Cardiac fibroblast (primary cell): ENCODE results near the gene SLC25A19.

Experiments
- DNase-seq, 2 donors: peaks; one replicate each; pipeline versions ENCODE4 v3.0.0 to v3.0.0-alpha.2; 2010; ENCODE audit warnings: low read depth in 2 of 2
- H3K4me3 ChIP-seq, 2 donors: replicated peaks in 1 of 2; 1 replicate in 1 of 2; 2 replicates in 1 of 2; pipeline ENCODE4 v1.5.1; 2011; ENCODE audit warnings: low read depth in 2 of 2, low read length in 2 of 2, mild to moderate bottlenecking in 2 of 2, moderate library complexity in 1 of 2
- TF ChIP-seq, protein P1 (sequence below): IDR thresholded peaks from one replicate; pipeline ENCODE4 v1.5.1; 2011; ENCODE audit warnings: low read depth, mild to moderate bottlenecking, low read length, inconsistent platforms

Gene SLC25A19

DNA sequence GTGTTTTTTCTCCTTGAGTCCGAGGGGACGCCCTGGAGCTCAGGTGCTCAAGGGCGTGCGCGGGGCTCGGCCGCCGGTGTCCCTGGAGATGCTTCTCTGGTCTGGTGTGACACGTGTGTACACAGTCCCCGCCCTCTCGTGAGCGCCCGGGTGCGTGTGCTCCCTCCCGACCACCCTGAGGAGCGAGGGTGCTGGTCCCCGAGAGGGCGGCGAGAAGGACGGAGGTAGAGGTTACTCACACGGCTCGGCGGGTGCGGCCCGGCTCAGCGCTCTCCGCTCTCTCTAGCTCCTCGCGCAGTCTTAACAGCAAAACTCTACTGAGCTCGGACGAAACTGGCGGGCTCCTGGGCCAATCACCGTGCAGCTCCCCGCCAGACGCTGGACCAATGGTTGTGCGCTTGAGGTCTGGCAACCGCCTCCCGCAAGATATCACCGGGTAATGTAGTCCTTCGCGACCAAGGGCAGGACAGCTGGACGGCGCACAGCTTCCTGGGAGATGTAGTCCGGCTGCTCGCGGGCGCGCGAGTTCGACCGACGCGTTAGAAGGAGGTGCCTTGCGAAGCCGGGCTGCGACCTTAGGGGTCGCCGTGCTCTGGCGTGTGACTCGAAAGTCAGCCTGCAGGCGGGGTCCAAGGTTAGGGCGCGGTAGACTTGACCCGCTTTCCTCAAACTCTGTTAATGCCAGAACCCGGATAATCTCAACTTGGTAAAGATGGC is at the start of gene SLC25A19:
Gene SLC25A19 (minus strand): TSS at position 319 of the 717 bp plus-strand sequence. CDS start 2,669 bp downstream, outside the sequence.
- DNase-seq: peak; percentile 99
- TF ChIP-seq, protein P1, sequence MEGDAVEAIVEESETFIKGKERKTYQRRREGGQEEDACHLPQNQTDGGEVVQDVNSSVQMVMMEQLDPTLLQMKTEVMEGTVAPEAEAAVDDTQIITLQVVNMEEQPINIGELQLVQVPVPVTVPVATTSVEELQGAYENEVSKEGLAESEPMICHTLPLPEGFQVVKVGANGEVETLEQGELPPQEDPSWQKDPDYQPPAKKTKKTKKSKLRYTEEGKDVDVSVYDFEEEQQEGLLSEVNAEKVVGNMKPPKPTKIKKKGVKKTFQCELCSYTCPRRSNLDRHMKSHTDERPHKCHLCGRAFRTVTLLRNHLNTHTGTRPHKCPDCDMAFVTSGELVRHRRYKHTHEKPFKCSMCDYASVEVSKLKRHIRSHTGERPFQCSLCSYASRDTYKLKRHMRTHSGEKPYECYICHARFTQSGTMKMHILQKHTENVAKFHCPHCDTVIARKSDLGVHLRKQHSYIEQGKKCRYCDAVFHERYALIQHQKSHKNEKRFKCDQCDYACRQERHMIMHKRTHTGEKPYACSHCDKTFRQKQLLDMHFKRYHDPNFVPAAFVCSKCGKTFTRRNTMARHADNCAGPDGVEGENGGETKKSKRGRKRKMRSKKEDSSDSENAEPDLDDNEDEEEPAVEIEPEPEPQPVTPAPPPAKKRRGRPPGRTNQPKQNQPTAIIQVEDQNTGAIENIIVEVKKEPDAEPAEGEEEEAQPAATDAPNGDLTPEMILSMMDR: no peak
- peak within 1 kb of the TSS; percentile 89 to 92 for H3K4me3 ChIP-seq

DNA sequence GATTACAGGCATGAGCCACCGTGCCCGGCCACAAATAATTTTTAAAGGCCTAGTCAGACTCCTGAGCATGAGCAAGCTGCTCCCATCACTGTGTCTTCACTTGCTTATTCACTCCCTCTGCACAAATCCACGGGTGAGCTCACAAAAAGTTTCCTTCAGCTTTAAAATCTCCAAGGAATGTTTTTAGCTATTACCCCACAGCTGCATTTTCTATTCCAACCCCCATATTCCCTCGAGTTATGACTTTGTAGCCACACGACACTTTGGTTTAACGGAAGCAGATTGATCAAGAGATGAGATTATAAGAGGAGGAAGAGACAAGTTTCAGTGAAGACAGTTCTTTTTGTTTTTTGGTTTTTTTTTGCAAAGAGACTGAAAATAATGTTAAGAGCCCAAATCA is 49.1 kb upstream of the SLC25A19 start:
- no peak overlapping the region for H3K4me3 ChIP-seq
- peak in 1 of 2 donors; percentile 71 for DNase-seq
- TF ChIP-seq, protein P1: no peak

DNA sequence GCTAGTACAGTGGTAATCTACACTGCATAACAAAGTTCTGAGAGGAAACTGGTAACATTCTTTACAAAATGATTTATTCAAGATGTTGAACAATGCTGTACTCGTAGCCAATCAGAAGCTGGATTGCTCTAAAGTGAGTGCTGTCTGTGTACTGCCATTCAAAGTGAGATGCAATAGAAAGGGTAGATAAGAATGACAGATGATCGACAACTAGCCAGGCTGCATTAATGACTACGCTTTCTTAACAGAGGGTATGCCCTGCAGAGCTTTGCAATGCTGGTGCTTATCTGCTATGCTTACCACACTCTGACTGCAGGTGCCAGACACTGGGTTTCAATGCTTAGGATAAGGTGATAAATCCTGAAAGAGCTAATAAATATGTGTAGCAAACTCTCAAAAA is 46.1 kb upstream of the SLC25A19 start:
- H3K4me3 ChIP-seq: no peak overlapping the region

DNA sequence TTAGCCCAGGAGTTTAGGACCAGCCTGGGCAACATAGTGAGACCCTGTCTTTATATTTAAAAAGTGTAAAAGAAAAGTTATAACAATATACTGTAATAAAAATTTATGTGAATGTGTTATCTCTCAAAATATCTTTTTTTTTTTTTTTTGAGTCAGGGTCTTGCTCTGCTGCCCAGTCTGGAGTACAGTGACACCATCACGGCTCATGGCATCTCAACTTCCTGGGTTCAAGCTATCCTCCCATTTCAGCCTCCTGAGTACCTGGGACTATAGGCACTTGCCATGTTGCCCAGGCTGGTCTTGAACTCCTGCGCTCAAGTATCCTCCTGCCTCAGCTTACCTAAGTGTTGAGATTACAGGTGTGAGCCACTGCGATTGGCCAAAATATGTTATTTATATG is 45.5 kb upstream of the SLC25A19 start:
- no peak overlapping the region for H3K4me3 ChIP-seq
- TF ChIP-seq, protein P1: no peak
- DNase-seq: no peak

More for the DNA sequence above, 46.1 kb upstream of the SLC25A19 start:
- TF ChIP-seq, protein P1: no peak
- no peak for DNase-seq

DNA sequence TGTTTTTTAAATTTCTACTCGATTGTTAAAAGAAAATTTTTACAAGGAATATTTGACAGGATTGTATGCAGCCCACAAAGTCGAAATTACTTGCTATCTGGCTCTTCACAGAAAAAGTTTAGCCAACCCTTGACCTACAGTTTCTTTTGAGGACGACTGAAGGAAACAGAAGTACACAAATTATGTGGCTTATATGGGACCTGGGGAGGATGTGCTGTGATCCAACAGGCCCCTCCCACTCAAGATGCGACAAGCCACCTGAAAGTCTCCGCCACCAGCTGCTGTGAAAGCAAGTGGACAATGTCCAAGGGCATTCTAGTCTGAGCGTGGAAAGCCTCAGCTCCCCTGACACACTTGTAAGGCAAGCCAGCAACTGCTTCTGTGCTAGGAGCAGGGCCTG is 42.4 kb upstream of the SLC25A19 start:
- DNase-seq: no peak
- TF ChIP-seq, protein P1: no peak

DNA sequence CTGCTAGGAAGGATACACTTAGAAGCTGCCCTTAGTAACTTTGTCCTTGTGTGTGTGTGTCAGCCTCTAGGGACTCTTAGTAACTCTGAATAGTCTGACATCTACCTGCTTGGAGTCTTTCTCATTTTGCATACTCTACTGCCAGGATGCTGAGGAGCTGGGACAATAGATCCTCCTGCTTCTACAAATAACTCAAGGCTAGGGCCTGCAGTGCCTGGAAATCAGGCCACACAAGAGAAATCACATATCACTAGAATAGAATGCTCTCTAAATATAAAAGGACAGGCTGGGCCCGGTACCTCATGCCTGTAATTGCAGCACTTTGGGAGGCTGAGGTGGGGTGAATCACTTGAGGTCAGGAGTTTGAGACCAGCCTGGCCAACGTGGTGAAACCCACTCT is 38.5 kb upstream of the SLC25A19 start:
- no peak overlapping the region for H3K4me3 ChIP-seq
- DNase-seq: no peak
- TF ChIP-seq, protein P1: no peak

More for the DNA sequence above, 42.4 kb upstream of the SLC25A19 start:
- no peak overlapping the region for H3K4me3 ChIP-seq
